ENCODE results near the gene MIB2. TPM values are rescaled to one million over a fixed set of nuclear protein-coding genes. Genes with fewer than 3 reads are reported as not detected.

The MIB2 gene
- total and polyA plus RNA-seq, 10 of the 15 experiments (the other 5 are each of a cell fraction or from before 2014, with no cell fraction given) = 0.42 to 26.8 (median 10.9) TPM; not detected in 1

- H3K27me3 ChIP-seq (replicated peaks in 1 of 2; ENCODE audit: control insufficient read depth in 2 of 2, insufficient read depth in 2 of 2, low read length in 1 of 2) = peaks cover 0 to 2% of the 10 kb centered on the region in 2 experiments; a peak in 2 of 4 replicates
- H4K20me1 ChIP-seq (ENCODE audit: control insufficient read depth, insufficient read depth) = no peaks in the 10 kb centered on the region
- no peak overlapping the region for H3K9ac ChIP-seq (ENCODE audit: control insufficient read depth, insufficient read depth, low read length)
- ChIA-PET SMC1A (ENCODE audit: uncharacterized antibody, unreplicated experiment) (no interaction called here), POLR2A (no interaction called here), CTCF (no interaction called here), RAD21 (ENCODE audit: unreplicated experiment) (no interaction called here)
- 0 out of 3 replicates have a peak, but pooled peaks have one; percentile 4 for ATAC-seq
- 31% methylated on average over 110 of the region's 111 CpGs for WGBS (ENCODE audit: insufficient coverage, insufficient replicate concordance, low lambda C conversion rate, missing lambda C conversion rate)
- BruUV-seq (replicated peaks) = no TSS peak
- peak overlapping the region; percentile 12; the same call in 1 of the 2 replicates for H2AFZ ChIP-seq (ENCODE audit: control insufficient read depth, low read depth, low read length)
- in situ Hi-C loops (cut with MboI) = no loop called here
- FAIRE-seq = no peak
- no peaks in the 10 kb centered on the region for H3K9me3 ChIP-seq (replicated peaks; ENCODE audit: control insufficient read depth, insufficient read depth, low read length)
- H3K36me3 ChIP-seq (ENCODE audit: control insufficient read depth in 2 of 2, insufficient read depth in 2 of 2, low read length in 1 of 2) = no peaks in the 10 kb centered on the region
- H3K27ac ChIP-seq (ENCODE audit: control insufficient read depth, insufficient read depth) = no peak overlapping the region
- H3K4me3 ChIP-seq = no peak overlapping the region
- H3K79me2 ChIP-seq (ENCODE audit: control insufficient read depth, insufficient read depth, low read length) = no peaks in the 10 kb centered on the region
- no peak for DNase-seq (ENCODE audit: low read depth, low spot score)
- H3K4me2 ChIP-seq (ENCODE audit: control insufficient read depth, insufficient read depth) = peak overlapping the region; percentile 25; the same call in 1 of the 2 replicates
- TF ChIP-seq HDAC6 (IDR thresholded peaks at IDR 0.05; ENCODE audit: unreplicated experiment) (peak; percentile 82), LARP7 (IDR thresholded peaks at IDR 0.05) (peak; percentile 55; the same call in 1 of the 2 replicates), IKZF1 (conservative IDR thresholded peaks at IDR 0.05) (peak; percentile 63), REST (IDR thresholded peaks at IDR 0.05; ENCODE audit: low read depth, low read length) (no peak), CTCF (IDR thresholded peaks at IDR 0.05 in 2 of 3, conservative IDR thresholded peaks at IDR 0.05 in 1 of 3; ENCODE audit: control insufficient read depth in 2 of 3, extremely low read depth in 1 of 3, insufficient read depth in 1 of 3, low read depth in 3 of 3, low read length in 3 of 3) (0 out of 6 replicates have a peak, but pooled peaks of 2 of the 3 experiments have one; percentile 1 to 4), DPF2 (IDR thresholded peaks at IDR 0.05) (0 out of 2 replicates have a peak, but pooled peaks have one; percentile 25), MEF2A (IDR thresholded peaks at IDR 0.05; ENCODE audit: insufficient read depth, low read depth, low read length) (no peak), RCOR1 (conservative IDR thresholded peaks at IDR 0.05; ENCODE audit: low read depth, low read length) (no peak), BHLHE40 (IDR thresholded peaks at IDR 0.05; ENCODE audit: borderline replicate concordance in 1 of 2, low read depth in 2 of 2, low read length in 1 of 2) (peak in 1 of 2 experiments; percentile 47; a peak in 2 of 4 replicates), E2F8 (IDR thresholded peaks at IDR 0.05; ENCODE audit: low read depth, partially characterized antibody) (no peak)
- H3K4me1 ChIP-seq (ENCODE audit: control insufficient read depth, insufficient read depth, low read length) = peaks cover 40% of the 10 kb centered on the region
- intact Hi-C loops (cut with micrococcal nuclease; ENCODE audit: unreplicated experiment) = no loop called here
Observed at GRCh38 chr1:1599030-1599934, 16.0 kb upstream of the MIB2 start.
